Keratinocyte (primary cell): ENCODE measurements around the gene SLC25A25.

ENCODE experiments used
- CTCF ChIP-seq, 3 experiments: IDR thresholded peaks in 1 of 3; conservative IDR thresholded peaks in 1 of 3; optimal IDR thresholded peaks in 1 of 3; 2 replicates in 2 of 3; 3 replicates in 1 of 3; pipeline versions ENCODE3 to v1.5.1; 2011; ENCODE audit warnings: low read length in 3 of 3, mild to moderate bottlenecking in 3 of 3, moderate library complexity in 2 of 3, control low read depth in 1 of 3, inconsistent platforms in 1 of 3; ENCODE audit not compliant: insufficient read depth in 2 of 3; ENCODE audit errors: extremely low read depth in 1 of 3
- EZH2 ChIP-seq: IDR thresholded peaks from one replicate; pipeline ENCODE4 v1.6.1; 2012; ENCODE audit warnings: inconsistent platforms, mild to moderate bottlenecking, low read length, moderate library complexity

GRCh38 chr9:128155736-128156500, 87.9 kb downstream of the SLC25A25 start:
- TF ChIP-seq CTCF (optimal IDR thresholded peaks at IDR 0.05 in 1 of 3, IDR thresholded peaks at IDR 0.05 in 1 of 3, conservative IDR thresholded peaks at IDR 0.05 in 1 of 3; ENCODE audit: extremely low read depth in 1 of 3, insufficient read depth in 2 of 3, low read length in 3 of 3) (no peak), EZH2 (no peak)
